Stimulated activated CD4-positive, alpha-beta T cell treated with anti-CD3 and anti-CD28 coated beads, Interleukin-2, amount 100 ng/mL, for 48 hours (primary cell): ENCODE results near the gene RARRES1.

Experiments
- DNase-seq, 2 donors: peaks; one replicate each; pipeline ENCODE4 v3.0.0-alpha.2; 2020

The RARRES1 gene

GRCh38 chr3:158731938-158732855, at the start of gene RARRES1:
Gene RARRES1 (minus strand): TSS chr3:158732457. CDS start chr3:158732415, 42 bp downstream.
- peak; percentile 39 to 43 for DNase-seq

GRCh38 chr3:158781849-158782248, 49.6 kb upstream of the RARRES1 start:
- DNase-seq = no peak

GRCh38 chr3:158781191-158781590, 48.9 kb upstream of the RARRES1 start:
- DNase-seq = no peak

GRCh38 chr3:158780766-158781165, 48.5 kb upstream of the RARRES1 start:
- DNase-seq = no peak

- DNase-seq = no peak
Observed at GRCh38 chr3:158777161-158777873, 45.1 kb upstream of the RARRES1 start.

GRCh38 chr3:158776531-158776930, 44.3 kb upstream of the RARRES1 start:
- no peak for DNase-seq

- no peak for DNase-seq
Observed at GRCh38 chr3:158775426-158776410, 43.5 kb upstream of the RARRES1 start.

- no peak for DNase-seq
Observed at GRCh38 chr3:158774965-158775364, 42.7 kb upstream of the RARRES1 start.

- DNase-seq = no peak
Observed at GRCh38 chr3:158773845-158774830, 41.9 kb upstream of the RARRES1 start.

- DNase-seq = no peak
Observed at GRCh38 chr3:158773166-158773565, 40.9 kb upstream of the RARRES1 start.

GRCh38 chr3:158771982-158772381, 39.7 kb upstream of the RARRES1 start:
- DNase-seq = no peak

GRCh38 chr3:158771577-158771976, 39.3 kb upstream of the RARRES1 start:
- DNase-seq = no peak

- no peak for DNase-seq
Observed at GRCh38 chr3:158770741-158771350, 38.6 kb upstream of the RARRES1 start.

- DNase-seq = no peak
Observed at GRCh38 chr3:158769952-158770740, 37.9 kb upstream of the RARRES1 start.

- no peak for DNase-seq
Observed at GRCh38 chr3:158769549-158769948, 37.3 kb upstream of the RARRES1 start.

- no peak for DNase-seq
Observed at GRCh38 chr3:158768881-158769543, 36.8 kb upstream of the RARRES1 start.

- no peak for DNase-seq
Observed at GRCh38 chr3:158768361-158768787, 36.1 kb upstream of the RARRES1 start.

GRCh38 chr3:158766364-158766763, 34.1 kb upstream of the RARRES1 start:
- DNase-seq = no peak

- no peak for DNase-seq
Observed at GRCh38 chr3:158765518-158766205, 33.4 kb upstream of the RARRES1 start.
